Memory B cell (primary cell): ENCODE results near the gene TUB.
A peak's percentile ranks its signal among the peaks of the same experiment; 100 is the strongest.

Experiments used
- ATAC-seq: fragments of 150-1000 bp; cut with Tn5 transposase; 2 replicates; pipeline ENCODE4 v1.10.0; 2021; ENCODE audit warnings: low read depth, mild to moderate bottlenecking, moderate library complexity
- DNase-seq, 2 donors: peaks; one replicate each; pipeline ENCODE4 v3.0.0; 2022; ENCODE audit warnings: low spot score in 2 of 2
- H3K27ac Mint-ChIP-seq: one replicate; pipeline ENCODE4 v1.8.0; 2022; ENCODE audit warnings: mild to moderate bottlenecking, moderate library complexity, mixed read lengths
- H3K27me3 Mint-ChIP-seq: one replicate; pipeline ENCODE4 v1.8.0; 2022; ENCODE audit warnings: mixed read lengths
- H3K36me3 Mint-ChIP-seq: one replicate; pipeline ENCODE4 v1.8.0; 2022; ENCODE audit warnings: mild to moderate bottlenecking, mixed read lengths
- H3K4me1 Mint-ChIP-seq: one replicate; pipeline ENCODE4 v1.8.0; 2022; ENCODE audit warnings: mixed read lengths
- H3K4me3 Mint-ChIP-seq: one replicate; pipeline ENCODE4 v1.8.0; 2022; ENCODE audit warnings: mild to moderate bottlenecking, moderate library complexity, mixed read lengths
- H3K9me3 Mint-ChIP-seq: one replicate; pipeline ENCODE4 v1.8.0; 2022; ENCODE audit warnings: mixed read lengths

Gene TUB

DNA sequence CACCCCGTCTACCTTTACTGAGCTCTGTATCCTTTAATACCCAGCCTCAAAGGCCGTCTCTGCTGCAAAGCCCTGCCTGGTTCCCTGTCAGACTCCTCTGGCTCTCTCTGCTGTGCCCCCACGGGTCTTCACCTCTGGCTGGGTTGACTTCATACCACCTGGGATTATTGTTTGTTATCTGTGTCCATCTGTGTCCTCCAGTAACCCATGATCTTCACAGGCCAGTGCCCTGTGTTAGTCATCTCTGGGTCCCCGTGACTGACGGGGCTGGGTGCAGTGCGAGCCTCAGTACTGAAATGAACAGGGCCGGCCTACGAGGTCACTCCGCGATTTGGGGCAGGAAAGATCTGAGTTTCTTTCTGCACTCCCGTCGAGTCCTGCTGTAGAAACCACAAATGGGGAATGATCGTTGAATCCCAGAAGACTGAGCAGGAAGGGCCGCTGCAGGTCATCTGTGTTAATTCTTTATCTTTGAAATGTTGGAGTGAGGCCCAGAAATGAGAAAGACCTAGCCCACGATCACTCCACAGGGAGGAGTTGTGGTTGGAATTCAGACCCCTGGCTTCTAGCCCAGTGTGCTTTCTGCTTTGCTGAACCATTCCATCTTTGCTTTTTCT is 12.3 kb upstream of the TUB start:
- Mint-ChIP-seq H3K27me3 (peaks cover 13% of the 10 kb centered on the region), H3K36me3 (no peaks in the 10 kb centered on the region)

DNA sequence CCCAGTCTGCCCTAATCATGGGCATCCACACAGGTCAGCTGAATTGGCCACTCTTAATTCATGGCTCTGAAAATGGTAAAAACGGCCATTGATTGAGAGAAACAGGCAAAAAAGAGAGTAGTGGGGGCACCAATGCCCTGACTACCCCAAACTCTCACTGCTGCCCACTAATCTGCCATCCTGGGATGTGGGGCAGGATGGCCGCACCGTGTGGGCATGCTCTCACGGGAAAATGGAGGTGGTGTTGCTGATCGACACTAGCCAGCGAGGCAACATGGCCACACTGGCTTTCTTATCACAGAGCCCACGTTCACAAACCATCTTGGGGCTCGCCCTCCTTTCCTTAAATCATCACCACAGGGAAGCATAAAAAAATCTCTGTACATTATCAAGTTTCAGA is 11.2 kb upstream of the TUB start:
- Mint-ChIP-seq H3K27ac (no peak overlapping the region), H3K27me3 (peaks cover 13% of the 10 kb centered on the region), H3K36me3 (no peaks in the 10 kb centered on the region), H3K4me3 (no peak overlapping the region), H3K9me3 (no peaks in the 10 kb centered on the region), H3K4me1 (peaks cover 7% of the 10 kb centered on the region)
- no peak for DNase-seq
- no peak for ATAC-seq

More for the DNA sequence above, 12.3 kb upstream of the TUB start:
- Mint-ChIP-seq H3K27ac (no peak overlapping the region), H3K4me3 (no peak overlapping the region), H3K9me3 (no peaks in the 10 kb centered on the region), H3K4me1 (peaks cover 7% of the 10 kb centered on the region)
- DNase-seq, result no peak
- ATAC-seq, result no peak

DNA sequence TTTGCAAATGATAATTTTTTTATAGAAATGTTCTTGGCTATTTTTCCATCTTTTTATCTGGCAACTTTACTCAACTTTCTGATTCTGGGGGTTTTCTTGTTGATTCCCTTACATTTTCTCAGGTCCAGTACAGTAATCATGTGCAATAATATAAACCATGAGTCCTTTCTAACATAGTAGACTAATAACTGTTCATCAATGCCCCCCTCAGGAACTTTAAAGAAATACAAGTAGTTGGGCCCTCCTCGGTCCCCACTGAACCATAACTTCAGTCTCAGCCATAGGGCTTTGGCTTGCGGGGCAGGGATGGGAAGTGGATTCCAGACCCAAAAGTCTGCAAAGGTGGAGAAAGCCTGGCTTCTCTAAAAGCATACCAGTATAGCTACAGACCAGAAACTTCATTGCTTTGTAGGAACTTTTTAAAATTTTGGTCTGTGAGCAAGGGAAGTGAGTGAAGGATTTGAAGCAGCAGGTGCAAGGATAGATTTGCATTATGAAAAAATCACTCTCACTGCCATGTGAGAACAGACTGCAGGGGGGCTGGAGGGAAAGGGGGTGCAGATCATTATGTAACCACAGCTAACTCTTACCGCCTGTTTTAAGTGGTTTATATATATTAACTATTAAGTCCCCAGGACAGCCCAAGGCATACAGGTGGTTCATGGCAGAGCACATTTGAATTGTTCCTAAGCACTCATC is 10.4 kb upstream of the TUB start:
- Mint-ChIP-seq H3K9me3 (no peaks in the 10 kb centered on the region), H3K4me3 (peak overlapping the region; percentile 21), H3K4me1 (peaks cover 7% of the 10 kb centered on the region), H3K27me3 (peaks cover 13% of the 10 kb centered on the region), H3K36me3 (no peaks in the 10 kb centered on the region), H3K27ac (no peak overlapping the region)
- no peak for DNase-seq
- ATAC-seq, result peak; percentile 82

DNA sequence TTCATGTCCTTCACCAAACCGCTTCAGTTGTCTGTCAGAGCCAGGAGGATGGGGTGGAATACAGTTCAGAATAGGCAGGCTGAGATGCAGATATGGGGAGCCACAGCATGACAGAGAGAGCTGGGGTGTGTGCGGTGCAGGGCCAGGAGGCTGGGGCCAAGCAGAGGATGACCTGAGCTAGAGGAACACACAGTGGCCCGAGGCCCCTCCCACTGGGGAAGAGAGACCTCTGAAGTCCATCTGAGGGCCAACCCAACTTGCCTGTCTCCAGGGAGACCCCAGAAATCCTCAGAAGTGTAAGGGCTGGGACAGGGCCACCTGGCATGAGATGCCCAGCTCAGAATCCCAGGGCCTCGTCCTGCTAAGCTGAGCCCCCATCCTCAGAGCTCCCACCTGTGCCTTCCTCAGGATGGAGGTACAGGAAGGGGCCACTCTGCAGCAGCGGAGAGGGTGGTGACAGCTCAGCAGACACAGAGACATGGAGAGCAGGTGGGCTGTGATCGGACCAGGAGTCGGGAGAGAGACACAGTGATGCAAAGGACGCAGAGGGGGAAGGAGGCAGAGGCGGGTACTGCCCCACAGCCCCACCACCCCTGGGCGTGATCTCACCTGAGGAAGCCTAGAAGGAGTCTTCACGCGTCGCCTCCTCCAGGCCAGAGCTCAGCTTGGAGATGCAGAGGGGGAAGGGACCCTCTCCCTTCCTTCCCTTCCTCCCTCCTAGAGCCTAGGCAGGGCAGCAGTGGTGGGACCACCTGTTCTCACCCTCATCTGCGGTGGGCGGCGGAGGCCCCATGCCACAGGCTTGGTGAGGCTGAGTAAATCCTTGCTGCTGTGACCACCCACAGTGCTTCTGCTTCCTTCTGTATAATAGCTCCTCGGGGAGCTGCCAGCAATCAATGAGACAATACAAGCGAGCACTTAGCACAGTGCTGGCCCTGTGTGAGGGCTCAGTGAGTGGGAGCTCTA is 9.1 kb upstream of the TUB start:
- Mint-ChIP-seq H3K9me3 (no peaks in the 10 kb centered on the region), H3K27me3 (peaks cover 13% of the 10 kb centered on the region), H3K4me1 (peaks cover 7% of the 10 kb centered on the region), H3K36me3 (no peaks in the 10 kb centered on the region), H3K4me3 (no peak overlapping the region), H3K27ac (no peak overlapping the region)
- ATAC-seq (no peak), DNase-seq (no peak)

DNA sequence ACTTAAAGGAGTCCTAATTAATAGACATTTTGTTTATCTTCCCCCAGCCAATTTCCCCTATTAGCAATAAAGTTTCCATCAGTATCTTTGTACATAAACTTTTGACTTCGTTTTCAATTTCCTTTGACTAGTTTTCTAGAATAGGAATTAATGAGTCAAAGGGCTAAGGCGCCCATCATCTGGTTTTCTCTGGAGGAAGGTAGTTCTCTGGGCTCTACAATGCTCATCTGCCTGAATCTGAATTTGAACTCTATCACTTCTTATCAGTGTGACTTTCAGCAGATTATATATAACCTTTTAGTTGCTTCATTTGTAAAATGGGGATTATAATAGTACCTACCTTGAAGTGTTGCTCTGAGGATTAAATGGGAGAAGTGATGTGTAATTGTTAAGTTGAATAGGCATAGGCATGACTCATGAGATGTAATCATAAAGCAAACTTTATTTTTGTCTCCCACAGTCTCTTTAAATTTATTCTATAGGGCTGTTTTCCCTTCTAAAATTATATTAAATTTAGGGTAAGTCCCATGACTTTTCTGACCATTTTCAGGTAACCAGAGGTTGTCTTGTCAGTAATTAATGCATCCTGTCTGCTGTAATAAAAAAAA is 5.8 kb upstream of the TUB start:
- Mint-ChIP-seq H3K36me3 (no peaks in the 10 kb centered on the region), H3K4me3 (no peak overlapping the region), H3K27ac (no peak overlapping the region), H3K27me3 (peaks cover 15% of the 10 kb centered on the region), H3K4me1 (peaks cover 7% of the 10 kb centered on the region), H3K9me3 (no peaks in the 10 kb centered on the region)
- DNase-seq (no peak), ATAC-seq (no peak)

DNA sequence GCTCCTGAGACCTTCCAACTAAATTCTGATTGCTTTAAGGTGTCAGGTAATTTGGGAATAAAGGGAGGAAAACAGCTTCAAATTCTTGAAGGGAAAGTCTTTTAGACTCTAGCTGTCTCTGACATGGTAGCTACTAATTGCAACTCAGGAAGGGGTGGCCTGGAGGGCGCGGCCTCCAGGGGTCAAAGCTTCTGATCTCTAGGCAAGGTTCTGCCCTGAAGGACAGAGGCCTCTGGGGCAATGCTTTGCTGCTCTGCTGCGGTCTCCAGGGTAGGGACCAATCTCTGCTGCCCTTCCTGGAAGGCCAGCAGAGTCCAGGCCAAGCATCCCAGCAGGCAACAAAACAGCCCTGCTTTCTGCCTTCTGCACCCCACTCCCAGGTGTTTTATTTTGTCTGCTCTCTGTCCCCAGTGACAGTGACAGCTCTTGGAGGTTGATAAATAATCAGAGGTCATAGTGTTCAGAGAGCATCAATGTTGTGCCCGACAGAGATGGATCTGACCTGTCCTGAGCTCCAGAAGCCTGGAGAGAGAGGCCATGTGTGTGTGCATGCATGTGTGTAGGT is 1.8 kb upstream of the TUB start:
- Mint-ChIP-seq H3K4me3 (no peak overlapping the region), H3K4me1 (no peaks in the 10 kb centered on the region), H3K27ac (no peak overlapping the region), H3K27me3 (peaks cover 29% of the 10 kb centered on the region), H3K36me3 (no peaks in the 10 kb centered on the region), H3K9me3 (no peaks in the 10 kb centered on the region)
- DNase-seq, result no peak
- no peak for ATAC-seq

DNA sequence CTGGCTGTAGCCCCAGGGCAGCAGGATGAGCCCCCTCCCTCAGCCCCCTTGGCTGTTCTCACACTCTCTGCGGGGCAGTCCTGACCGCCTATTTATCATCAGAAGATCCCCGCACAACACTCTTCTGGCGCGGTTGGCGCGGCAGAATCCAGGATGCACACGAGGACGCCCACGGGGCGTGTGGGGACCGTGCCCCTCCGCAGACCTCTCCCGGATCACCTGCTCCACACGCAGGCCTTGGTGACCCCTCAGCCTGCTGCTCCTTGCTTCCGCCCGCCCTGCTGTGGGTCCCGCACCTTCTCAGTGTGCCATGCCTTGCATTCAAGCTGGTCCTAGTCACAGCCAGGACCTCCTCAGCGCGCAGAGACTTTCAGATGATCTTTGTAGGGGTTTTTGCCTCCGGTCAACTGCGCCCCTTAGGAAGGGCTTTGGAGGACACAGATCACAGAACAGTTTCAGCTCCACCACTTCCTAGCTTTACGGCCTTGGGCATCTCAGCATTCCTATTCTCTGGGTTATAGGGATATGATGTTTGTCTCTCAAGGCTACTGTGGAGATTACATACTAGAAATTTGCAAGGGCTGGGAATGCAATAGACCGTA is 841 bp upstream of the TUB start:
- no peak overlapping the region for H3K27ac Mint-ChIP-seq
- H3K9me3 Mint-ChIP-seq, result no peaks in the 10 kb centered on the region
- H3K27me3 Mint-ChIP-seq, result peaks cover 32% of the 10 kb centered on the region
- H3K36me3 Mint-ChIP-seq, result no peaks in the 10 kb centered on the region
- peak overlapping the region; percentile 77 for H3K4me3 Mint-ChIP-seq
- DNase-seq (no peak), ATAC-seq (no peak)
- H3K4me1 Mint-ChIP-seq, result no peaks in the 10 kb centered on the region

DNA sequence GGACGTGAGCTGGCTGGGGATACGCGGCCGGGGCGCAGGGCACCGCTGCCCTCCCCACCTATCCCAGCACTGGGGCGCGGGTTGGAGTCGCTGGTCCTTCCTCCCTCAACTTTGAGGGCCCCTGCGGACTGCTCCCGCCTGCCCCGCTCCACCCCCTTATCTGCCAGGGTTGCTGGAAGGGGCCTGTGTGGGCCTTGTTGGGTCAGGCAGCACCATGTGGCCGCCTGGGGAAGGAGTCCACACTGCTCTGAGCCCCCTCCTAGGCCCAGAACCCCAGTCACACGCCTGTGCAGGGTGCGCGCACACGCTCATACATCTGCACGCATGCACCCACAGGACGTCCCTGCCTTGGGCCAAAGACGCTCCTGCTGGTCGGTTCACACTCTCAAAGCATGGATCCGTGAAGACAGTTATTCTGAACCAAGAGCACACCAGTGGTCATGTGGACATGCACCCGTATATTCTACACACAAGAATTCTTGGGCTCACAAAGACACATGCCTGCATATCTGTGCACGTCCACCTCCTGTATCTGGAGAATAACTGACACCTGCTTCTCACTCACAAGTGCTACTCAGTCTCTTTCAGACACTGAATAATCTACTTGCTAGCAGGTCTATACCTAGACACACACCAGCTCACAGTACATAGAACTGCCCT is 710 bp downstream of the TUB start:
- ATAC-seq, result no peak
- Mint-ChIP-seq H3K27ac (no peak overlapping the region), H3K36me3 (no peaks in the 10 kb centered on the region), H3K4me1 (no peaks in the 10 kb centered on the region), H3K4me3 (peak overlapping the region; percentile 54), H3K27me3 (peaks cover 38% of the 10 kb centered on the region), H3K9me3 (no peaks in the 10 kb centered on the region)
- no peak for DNase-seq

DNA sequence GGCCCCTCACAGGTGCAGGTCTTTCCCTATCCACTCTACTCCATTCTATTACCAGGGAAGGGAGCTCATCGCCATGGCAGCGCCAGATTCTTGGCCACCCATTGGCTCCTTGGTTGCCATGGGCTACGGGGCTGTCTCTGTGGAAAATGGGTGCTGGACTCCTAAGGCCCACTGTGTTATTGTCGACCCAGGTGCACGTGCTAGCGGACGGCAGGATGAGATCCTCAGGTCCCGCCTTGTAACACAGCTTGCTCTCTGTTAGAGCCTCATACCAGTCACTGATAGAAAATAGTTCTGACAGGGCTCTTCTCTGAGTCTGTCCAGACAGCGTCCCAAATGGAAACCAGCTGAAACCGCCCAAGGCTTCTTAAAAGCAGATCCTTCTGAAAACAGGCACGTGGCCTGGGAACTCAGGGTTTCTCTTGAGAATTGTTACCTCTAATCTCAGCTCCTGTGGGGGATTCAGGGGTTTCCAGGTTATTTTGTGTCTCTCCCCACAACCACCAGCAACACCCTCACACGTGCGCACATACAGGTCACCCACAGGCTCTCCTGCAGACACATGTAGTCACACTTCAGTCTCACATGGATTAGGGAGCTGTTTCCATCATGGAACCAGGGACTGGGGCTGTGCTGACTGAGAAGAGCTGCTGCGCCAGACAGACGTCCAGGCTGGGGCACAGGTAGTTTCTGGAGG is 1.5 kb downstream of the TUB start:
- H3K4me3 Mint-ChIP-seq, result peak overlapping the region; percentile 54
- peaks cover 44% of the 10 kb centered on the region for H3K27me3 Mint-ChIP-seq
- H3K9me3 Mint-ChIP-seq, result no peaks in the 10 kb centered on the region
- H3K27ac Mint-ChIP-seq, result no peak overlapping the region
- no peaks in the 10 kb centered on the region for H3K36me3 Mint-ChIP-seq
- no peak for DNase-seq
- no peaks in the 10 kb centered on the region for H3K4me1 Mint-ChIP-seq
- no peak for ATAC-seq

DNA sequence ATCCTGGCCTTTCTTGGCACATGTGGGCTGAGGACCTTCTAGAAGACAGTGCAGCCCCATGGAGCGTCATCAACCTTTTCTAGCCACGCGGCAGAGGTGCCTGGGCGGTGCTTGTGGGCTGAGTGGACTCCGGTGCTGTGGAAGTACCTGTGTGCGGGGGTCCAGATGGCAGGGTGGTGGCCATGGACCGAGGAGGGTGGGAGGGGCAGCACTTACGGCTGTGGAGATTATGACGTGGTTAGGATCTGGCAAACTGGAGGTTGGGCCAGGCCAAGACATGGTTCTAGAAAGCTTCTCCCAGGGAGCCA is 2.0 kb downstream of the TUB start:
- DNase-seq (no peak), ATAC-seq (no peak)
- H3K9me3 Mint-ChIP-seq, result no peaks in the 10 kb centered on the region
- no peaks in the 10 kb centered on the region for H3K36me3 Mint-ChIP-seq
- H3K4me3 Mint-ChIP-seq, result no peak overlapping the region
- H3K4me1 Mint-ChIP-seq, result no peaks in the 10 kb centered on the region
- no peak overlapping the region for H3K27ac Mint-ChIP-seq
- H3K27me3 Mint-ChIP-seq, result peaks cover 44% of the 10 kb centered on the region

DNA sequence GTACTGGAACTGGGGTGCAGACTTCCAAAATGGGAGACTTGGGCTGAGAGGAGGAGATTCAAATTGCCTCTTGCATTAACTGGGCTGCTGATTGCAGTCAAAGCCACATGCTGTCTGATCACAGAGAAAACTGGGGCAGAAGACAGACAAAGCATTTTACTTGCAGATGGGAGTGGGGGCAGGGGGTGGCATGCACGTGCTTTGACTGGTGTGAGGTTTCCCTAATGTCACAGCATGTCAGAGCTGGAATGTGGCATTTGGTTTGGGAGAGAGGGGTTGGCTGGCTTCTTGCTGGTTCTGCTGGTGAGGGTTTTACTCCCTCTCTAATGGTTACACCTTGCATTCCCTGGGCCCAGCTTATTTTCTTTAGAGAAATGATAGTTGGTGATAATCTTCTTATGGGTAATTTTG is 2.9 kb downstream of the TUB start:
- Mint-ChIP-seq H3K4me1 (no peaks in the 10 kb centered on the region), H3K4me3 (no peak overlapping the region), H3K27me3 (peaks cover 40% of the 10 kb centered on the region), H3K36me3 (no peaks in the 10 kb centered on the region), H3K9me3 (no peaks in the 10 kb centered on the region), H3K27ac (no peak overlapping the region)
- ATAC-seq, result no peak
- DNase-seq, result no peak

DNA sequence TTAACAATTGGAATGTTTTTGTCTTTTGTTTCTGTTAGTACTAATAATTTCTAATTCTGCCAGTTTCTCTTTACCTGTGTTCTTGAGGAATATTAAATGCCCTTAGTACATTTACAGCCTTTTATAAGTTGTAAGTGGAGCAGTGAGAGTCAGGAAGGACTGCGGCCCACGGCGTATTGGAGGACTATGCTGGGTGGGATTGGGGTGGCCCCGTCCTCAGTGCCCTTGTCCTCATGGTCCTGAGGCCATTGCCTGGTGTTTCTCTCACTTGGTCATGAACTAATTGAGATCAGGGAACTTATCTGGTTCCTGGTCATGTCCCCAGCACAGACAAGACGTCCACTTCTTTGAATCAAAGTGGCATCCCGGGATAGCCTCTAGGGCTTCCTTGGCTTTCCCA is 3.3 kb downstream of the TUB start:
- Mint-ChIP-seq H3K4me3 (no peak overlapping the region), H3K36me3 (no peaks in the 10 kb centered on the region), H3K27me3 (peaks cover 41% of the 10 kb centered on the region), H3K9me3 (no peaks in the 10 kb centered on the region), H3K27ac (no peak overlapping the region), H3K4me1 (no peaks in the 10 kb centered on the region)
- ATAC-seq (no peak), DNase-seq (no peak)
